GM12864 (cell line): Measurements from ENCODE around the gene PTPRG.

Source experiments
- DNase-seq: peaks from one replicate; pipeline ENCODE4 v3.0.0-alpha.2; 2011; ENCODE audit warnings: low read depth
- H3K4me3 ChIP-seq: 2 replicates; pipeline ENCODE4 v1.5.1; 2011; ENCODE audit warnings: mild to moderate bottlenecking, low read depth, low read length, control low read depth
- CTCF ChIP-seq: IDR thresholded peaks from 2 replicates; pipeline ENCODE4 v1.5.1; 2011; ENCODE audit warnings: low read depth, mild to moderate bottlenecking, moderate library complexity, low read length, control low read depth, inconsistent platforms; ENCODE audit errors: missing control alignments

Gene PTPRG

DNA sequence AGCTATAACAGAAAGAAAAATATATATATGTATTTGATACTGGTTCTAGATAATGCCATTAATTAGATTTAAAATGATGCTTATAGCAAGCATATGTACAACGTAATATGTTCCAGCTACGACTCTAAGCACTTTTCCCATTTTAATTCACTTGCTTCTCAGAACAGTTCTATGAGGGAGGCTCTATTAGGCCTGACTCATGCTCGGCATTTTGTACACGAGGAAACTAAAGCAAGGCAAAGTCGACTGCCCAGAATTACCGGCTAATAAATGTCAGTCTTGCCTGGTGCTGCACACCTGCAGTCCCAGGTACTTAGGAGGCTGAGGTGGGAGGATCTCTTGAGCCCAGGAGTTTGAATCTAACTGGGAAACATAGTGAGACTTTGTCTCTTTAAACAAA is 106.0 kb downstream of the PTPRG start:
- DNase-seq = no peak
- H3K4me3 ChIP-seq = no peak overlapping the region
- TF ChIP-seq CTCF = no peak

DNA sequence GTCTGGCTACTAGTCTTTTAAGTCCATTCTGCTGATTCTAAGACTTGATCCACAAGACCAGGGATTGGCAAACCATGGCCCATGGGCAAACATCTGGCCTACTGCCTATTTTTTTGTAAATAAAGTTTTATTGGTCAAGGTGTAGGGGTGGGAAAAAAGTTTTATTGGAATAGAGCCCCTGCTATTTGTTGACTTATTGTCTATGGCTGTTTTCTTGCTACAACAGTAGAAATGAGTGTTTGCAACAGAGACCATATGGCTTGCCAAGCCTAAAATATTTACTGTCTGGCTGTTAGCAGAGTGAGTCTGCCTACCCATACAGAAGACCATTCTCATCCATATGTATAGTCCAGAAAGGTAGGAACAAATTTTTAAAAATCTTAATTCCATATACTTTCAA is 106.4 kb downstream of the PTPRG start:
- TF ChIP-seq CTCF = no peak
- H3K4me3 ChIP-seq = no peak overlapping the region
- no peak for DNase-seq

DNA sequence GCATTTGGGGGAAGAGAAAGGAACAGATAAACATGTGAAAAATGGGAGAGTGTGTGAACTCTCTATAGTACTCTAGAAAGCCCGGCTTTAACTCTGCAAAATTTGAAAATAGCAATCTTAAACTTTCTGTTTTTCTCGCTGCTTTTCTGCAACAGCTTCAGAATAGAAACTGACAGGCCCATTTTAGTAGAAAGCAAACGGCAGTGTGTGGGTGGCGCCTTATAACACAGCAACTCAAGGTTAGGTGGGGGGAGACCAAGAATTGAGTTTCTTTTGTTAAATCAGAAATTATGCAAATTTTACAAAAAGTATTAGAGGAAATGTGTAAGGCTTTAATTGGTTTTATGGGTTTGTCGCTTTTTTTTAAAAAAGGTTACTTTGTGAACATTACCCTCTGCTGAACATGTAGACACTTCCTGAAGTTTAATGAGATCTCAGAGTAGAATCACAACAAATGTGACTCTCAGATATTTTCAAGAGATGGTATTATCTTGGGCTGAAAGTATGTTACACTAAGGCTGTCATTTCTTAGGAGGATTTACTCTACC is 107.0 kb downstream of the PTPRG start:
- H3K4me3 ChIP-seq = no peak overlapping the region
- no peak for DNase-seq
- TF ChIP-seq CTCF = no peak

DNA sequence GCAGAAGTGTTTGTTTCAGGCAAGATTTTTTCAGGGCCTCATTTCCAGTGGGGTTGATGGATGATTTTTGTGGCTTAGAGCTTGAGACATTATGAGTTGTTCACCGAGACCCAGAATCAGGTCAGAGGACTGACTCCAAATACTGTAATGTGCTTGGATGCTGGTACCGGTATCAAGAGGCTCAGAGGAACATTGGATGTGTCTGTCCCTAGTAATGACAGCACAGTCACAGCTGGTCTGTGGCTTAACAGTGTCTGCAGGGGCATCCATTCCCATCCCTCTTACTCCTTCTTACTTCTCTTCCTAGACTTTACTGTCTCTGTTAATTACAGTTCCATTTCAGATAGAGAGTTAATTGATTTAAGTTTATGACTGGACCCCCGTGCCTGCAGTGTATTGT is 107.8 kb downstream of the PTPRG start:
- no peak for DNase-seq
- no peak for TF ChIP-seq CTCF
- no peak overlapping the region for H3K4me3 ChIP-seq

- no peak for TF ChIP-seq CTCF
- no peak for DNase-seq
- no peak overlapping the region for H3K4me3 ChIP-seq
Observed at GRCh38 chr3:61669668-61670299, 108.4 kb downstream of the PTPRG start.

DNA sequence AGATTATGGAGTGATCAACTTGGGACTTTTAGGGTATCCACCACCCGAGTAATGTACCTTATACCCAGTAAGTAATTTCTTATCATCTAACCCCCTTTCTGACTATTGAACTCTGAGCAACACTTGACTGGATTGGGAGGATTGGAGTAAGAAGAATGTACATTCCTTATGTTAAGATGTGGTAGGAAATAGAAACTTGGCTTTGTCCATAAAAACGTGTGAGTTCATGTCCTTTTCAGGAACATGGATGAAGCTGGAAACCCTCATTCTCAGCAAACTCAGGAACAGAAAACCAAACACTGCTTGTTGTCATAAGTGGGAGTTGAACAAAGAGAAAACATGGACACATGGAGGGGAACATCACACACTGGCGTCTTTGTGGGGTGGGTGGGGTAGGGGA is 112.3 kb downstream of the PTPRG start:
- no peak overlapping the region for H3K4me3 ChIP-seq
- no peak for DNase-seq
- TF ChIP-seq CTCF = no peak

DNA sequence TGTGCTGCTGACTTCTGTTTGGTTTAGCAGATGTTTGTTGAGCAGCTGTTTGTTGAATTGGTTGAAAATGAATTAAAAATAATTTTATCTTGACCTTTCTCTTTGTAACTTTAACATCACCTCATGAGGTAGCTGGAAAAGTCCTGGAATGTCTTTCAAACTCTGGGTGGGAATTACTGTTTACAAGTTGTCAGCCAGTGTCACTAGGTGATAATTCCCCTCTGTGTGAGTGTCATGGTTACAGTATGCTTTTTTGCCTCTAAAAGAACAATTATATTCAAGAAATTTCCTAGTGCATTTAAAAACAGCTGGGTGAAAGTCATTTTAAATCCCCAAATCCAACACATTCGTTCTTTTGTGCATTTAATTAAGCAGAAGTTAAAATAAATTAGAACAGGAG is 113.2 kb downstream of the PTPRG start:
- no peak for TF ChIP-seq CTCF
- DNase-seq = no peak
- no peak overlapping the region for H3K4me3 ChIP-seq
